ENCODE data around the gene TICAM1.

DNA sequence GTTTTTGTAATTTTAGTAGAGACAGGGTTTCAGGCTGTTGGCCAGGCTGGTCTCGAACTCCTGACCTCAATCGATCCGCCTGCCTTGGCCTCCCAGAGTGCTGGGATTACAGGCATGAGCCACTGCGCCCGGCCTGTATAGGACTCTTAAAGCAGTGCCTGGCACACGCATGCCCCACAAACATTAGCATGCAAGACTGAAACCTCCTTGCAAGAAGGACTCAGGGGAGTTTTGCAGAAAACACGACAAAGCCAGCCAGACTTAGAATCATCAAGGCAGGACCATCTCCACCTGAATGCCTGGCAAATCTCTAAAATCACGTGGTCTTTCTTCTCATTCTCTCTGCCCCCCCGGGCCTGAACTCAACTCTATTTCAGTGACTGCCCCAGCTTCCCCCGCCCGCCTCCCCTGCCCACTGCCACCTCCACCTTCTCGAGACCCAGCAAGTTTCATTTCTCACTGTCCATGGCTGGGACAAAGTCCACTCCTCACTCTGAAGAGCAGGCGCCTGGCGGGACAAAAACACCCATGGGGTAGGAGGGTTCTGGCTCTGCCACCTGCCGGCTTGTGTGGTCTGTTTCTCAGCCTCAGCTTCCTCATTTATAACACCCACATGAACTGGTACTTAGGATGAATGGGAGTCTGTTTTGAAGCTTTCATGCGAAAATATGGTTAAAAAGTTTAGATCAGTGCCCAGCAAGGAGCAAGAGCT lies 2.4 kb downstream of the TICAM1 start:
- TF ChIP-seq, protein P1, sequence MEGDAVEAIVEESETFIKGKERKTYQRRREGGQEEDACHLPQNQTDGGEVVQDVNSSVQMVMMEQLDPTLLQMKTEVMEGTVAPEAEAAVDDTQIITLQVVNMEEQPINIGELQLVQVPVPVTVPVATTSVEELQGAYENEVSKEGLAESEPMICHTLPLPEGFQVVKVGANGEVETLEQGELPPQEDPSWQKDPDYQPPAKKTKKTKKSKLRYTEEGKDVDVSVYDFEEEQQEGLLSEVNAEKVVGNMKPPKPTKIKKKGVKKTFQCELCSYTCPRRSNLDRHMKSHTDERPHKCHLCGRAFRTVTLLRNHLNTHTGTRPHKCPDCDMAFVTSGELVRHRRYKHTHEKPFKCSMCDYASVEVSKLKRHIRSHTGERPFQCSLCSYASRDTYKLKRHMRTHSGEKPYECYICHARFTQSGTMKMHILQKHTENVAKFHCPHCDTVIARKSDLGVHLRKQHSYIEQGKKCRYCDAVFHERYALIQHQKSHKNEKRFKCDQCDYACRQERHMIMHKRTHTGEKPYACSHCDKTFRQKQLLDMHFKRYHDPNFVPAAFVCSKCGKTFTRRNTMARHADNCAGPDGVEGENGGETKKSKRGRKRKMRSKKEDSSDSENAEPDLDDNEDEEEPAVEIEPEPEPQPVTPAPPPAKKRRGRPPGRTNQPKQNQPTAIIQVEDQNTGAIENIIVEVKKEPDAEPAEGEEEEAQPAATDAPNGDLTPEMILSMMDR (conservative IDR thresholded peaks at IDR 0.05; ENCODE audit: low read depth, low read length), result no peak
- no peak for TF ChIP-seq EZH2 (IDR thresholded peaks at IDR 0.05; ENCODE audit: borderline replicate concordance, low read depth, low read length, poor library complexity, severe bottlenecking)
